HUES64 (cell line): ENCODE measurements around the gene OTOP1.
A peak's percentile ranks its signal among the peaks of the same experiment; 100 is the strongest.
"Not testable (repeated sequence)": the region's sequence is repeated elsewhere in the genome, so short reads cannot be mapped to it uniquely, and the experiment has no call there.

ENCODE experiments used
- H3K27ac ChIP-seq: 2 replicates; pipeline ENCODE4 v1.7.0; 2013; ENCODE audit warnings: low read depth, low read length, inconsistent platforms
- H3K27me3 ChIP-seq: 2 replicates; pipeline ENCODE4 v1.6.1; 2013; ENCODE audit warnings: mild to moderate bottlenecking, low read length; ENCODE audit not compliant: insufficient read depth
- H3K36me3 ChIP-seq: 2 replicates; pipeline ENCODE4 v1.6.1; 2013; ENCODE audit warnings: mild to moderate bottlenecking, low read length; ENCODE audit not compliant: insufficient read depth
- H3K4me1 ChIP-seq: 2 replicates; pipeline ENCODE4 v1.6.1; 2013; ENCODE audit warnings: mild to moderate bottlenecking, low read length, moderate library complexity; ENCODE audit not compliant: insufficient read depth
- H3K4me3 ChIP-seq: 2 replicates; pipeline ENCODE4 v1.5.1; 2013; ENCODE audit warnings: mild to moderate bottlenecking, low read length, moderate library complexity
- H3K9ac ChIP-seq: 2 replicates; pipeline ENCODE4 v1.6.1; 2013; ENCODE audit warnings: mild to moderate bottlenecking, low read depth, low read length
- H3K9me3 ChIP-seq: 2 replicates; pipeline ENCODE4 v1.6.1; 2013; ENCODE audit warnings: low read depth, low read length; ENCODE audit not compliant: insufficient read depth
- WGBS: fragments of 150-250, 120-280 bp; methylation state at CpG from one replicate; pipeline ENCODE4 v1.1.7; 2013; ENCODE audit warnings: missing lambda C conversion rate; 5-methylcytosine and 5-hydroxymethylcytosine counted together

OTOP1 gene

GRCh38 chr4:4160956-4161665 lies 65.6 kb downstream of the OTOP1 start:
- not testable (repeated sequence) for H3K36me3 ChIP-seq, H3K27me3 ChIP-seq, H3K27ac ChIP-seq, H3K4me3 ChIP-seq, H3K9ac ChIP-seq, H3K4me1 ChIP-seq, H3K9me3 ChIP-seq
- WGBS = 83% methylated on average over 14 of the region's 17 CpGs

DNA sequence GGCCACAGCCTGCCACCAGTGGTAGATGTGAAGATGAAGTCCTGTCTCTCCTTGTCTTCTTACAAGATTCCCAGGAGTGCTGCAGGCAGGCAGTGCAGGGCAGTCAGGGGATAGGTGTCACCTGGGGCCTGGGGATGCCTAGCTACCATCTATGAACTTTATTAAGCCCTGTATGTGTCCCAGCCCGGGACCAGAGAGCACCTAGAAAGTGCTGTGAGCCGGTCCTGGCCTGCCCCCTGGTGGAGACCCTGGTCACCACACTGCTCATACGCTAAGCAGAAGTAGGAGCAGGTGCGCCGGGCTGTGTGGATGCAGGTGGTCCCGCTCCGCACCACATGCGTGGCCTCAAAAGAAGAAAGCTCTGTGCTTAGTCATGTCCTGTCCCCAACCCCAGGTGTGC lies 81.1 kb downstream of the OTOP1 start:
- H3K4me1 ChIP-seq, H3K36me3 ChIP-seq, H3K27me3 ChIP-seq, H3K9me3 ChIP-seq, H3K4me3 ChIP-seq, H3K27ac ChIP-seq, H3K9ac ChIP-seq: not testable (repeated sequence)
- WGBS = 0% methylated on average over 1 of the region's 8 CpGs

DNA sequence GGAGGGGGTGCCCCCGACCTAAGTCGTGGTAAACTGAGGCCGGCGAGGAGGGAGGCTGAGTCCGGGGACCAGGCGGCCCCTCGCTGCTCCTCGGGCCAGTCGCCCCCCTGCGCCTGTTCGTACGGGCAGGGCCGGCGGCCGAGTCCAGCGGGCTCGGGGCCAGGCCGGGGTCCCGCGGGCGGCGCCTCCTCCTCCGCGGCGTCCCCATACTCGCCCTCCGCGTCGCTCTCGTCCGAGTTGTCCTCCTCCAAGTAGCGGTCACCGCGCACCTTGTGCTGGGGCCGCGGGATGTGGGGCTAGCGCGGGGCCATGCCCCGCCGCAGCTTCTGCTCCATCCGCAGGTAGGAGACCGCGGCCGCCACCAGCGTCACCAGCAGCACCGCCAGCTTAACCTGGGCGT lies 83.4 kb downstream of the OTOP1 start:
- not testable (repeated sequence) for H3K27me3 ChIP-seq, H3K9me3 ChIP-seq, H3K9ac ChIP-seq, H3K4me1 ChIP-seq, H3K27ac ChIP-seq, H3K36me3 ChIP-seq
- peak overlapping the region; percentile 47 for H3K4me3 ChIP-seq
- under 1% methylated on average over 30 of the region's 47 CpGs for WGBS

- peak overlapping the region; percentile 47 for H3K4me3 ChIP-seq
- H3K4me1 ChIP-seq, H3K9ac ChIP-seq, H3K36me3 ChIP-seq, H3K27ac ChIP-seq, H3K9me3 ChIP-seq, H3K27me3 ChIP-seq: not testable (repeated sequence)
- under 1% methylated on average over 15 of the region's 25 CpGs for WGBS
Measured at GRCh38 chr4:4142679-4143078, 84.0 kb downstream of the OTOP1 start.

DNA sequence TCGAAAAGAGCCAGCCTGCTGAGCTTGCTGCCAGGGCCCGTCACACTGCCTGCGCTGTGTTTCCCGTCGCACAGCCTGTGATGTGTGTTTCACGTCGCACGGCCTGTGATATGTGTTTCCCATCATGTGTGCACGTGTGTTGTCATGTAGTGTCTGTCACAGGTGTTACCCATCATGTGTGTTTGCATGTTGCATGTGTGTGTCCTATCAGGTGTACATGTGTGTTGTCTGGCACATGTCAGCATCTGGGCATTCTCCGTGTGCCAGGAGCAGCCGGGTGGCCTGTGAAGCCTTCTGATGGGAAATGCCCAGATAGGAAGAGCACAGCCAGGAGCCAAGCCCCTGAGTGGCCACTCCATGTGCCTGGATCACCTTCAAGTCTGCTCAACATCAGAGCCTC lies 85.5 kb downstream of the OTOP1 start:
- H3K4me1 ChIP-seq, H3K9me3 ChIP-seq, H3K4me3 ChIP-seq, H3K27ac ChIP-seq, H3K9ac ChIP-seq, H3K27me3 ChIP-seq, H3K36me3 ChIP-seq: not testable (repeated sequence)
- WGBS = 94% methylated on average over 11 of the region's 11 CpGs
